ENCODE data around the gene UQCRHL. TPM values are rescaled to one million over a fixed set of nuclear protein-coding genes. Genes with fewer than 3 reads are reported as not detected.

UQCRHL gene
- total and polyA plus RNA-seq, 10 of the 15 experiments (the other 5 are each of a cell fraction or from before 2014, with no cell fraction given) = 1.4 to 17.3 (median 5.7) TPM

- ChIA-PET POLR2A (interaction anchor here (0.5 to 3.1 kb wide), 18 partner anchors 9 to 514 kb away, joined by 3 to 75 read pairs (median 5); partner anchors contain the start of gene SPEN), CTCF (interaction anchor here (0.7 to 1.8 kb wide), 13 partner anchors 9 to 176 kb away, joined by 3 to 25 read pairs (median 4); partner anchors contain the start of gene SPEN), SMC1A (ENCODE audit: uncharacterized antibody, unreplicated experiment) (interaction anchor here (0.6 to 4.2 kb wide), 20 partner anchors 10 to 173 kb away, joined by 3 to 49 read pairs (median 6); partner anchors contain the start of genes SPEN and ZBTB17), RAD21 (ENCODE audit: unreplicated experiment) (interaction anchor here (0.6 to 2.8 kb wide), 17 partner anchors 11 to 181 kb away, joined by 3 to 55 read pairs (median 6); partner anchors contain the start of genes SPEN and ZBTB17)
- Histone ChIP-seq H3K4me2 (ENCODE audit: control insufficient read depth, insufficient read depth) (peak overlapping the region; percentile 95), H3K36me3 (ENCODE audit: control insufficient read depth in 2 of 2, insufficient read depth in 2 of 2, low read length in 1 of 2) (no peaks in the 10 kb centered on the region), H3K79me2 (ENCODE audit: control insufficient read depth, insufficient read depth, low read length) (peaks cover 26% of the 10 kb centered on the region), H2AFZ (ENCODE audit: control insufficient read depth, low read depth, low read length) (peak overlapping the region; percentile 81), H4K20me1 (ENCODE audit: control insufficient read depth, insufficient read depth) (no peaks in the 10 kb centered on the region), H3K9me3 (replicated peaks; ENCODE audit: control insufficient read depth, insufficient read depth, low read length) (no peaks in the 10 kb centered on the region), H3K4me3 (peak overlapping the region; percentile 87), H3K27ac (ENCODE audit: control insufficient read depth, insufficient read depth) (peak overlapping the region; percentile 100), H3K27me3 (replicated peaks in 1 of 2; ENCODE audit: control insufficient read depth in 2 of 2, insufficient read depth in 2 of 2, low read length in 1 of 2) (no peaks in the 10 kb centered on the region), H3K9ac (ENCODE audit: control insufficient read depth, insufficient read depth, low read length) (peak overlapping the region; percentile 100), H3K4me1 (ENCODE audit: control insufficient read depth, insufficient read depth, low read length) (peaks cover 41% of the 10 kb centered on the region)
- TF ChIP-seq NFYB (IDR thresholded peaks at IDR 0.05; ENCODE audit: insufficient read depth, low read depth, low read length) (peak; percentile 86; the same call in 1 of the 2 replicates), ZBTB40 (IDR thresholded peaks at IDR 0.05; ENCODE audit: borderline replicate concordance) (peak; percentile 61; the same call in 1 of the 2 replicates), REST (IDR thresholded peaks at IDR 0.05; ENCODE audit: low read depth, low read length) (no peak)
- intact Hi-C loops (cut with micrococcal nuclease; ENCODE audit: unreplicated experiment) = no loop called here
- no peak for FAIRE-seq
- ATAC-seq = no peak
- WGBS (ENCODE audit: insufficient coverage, insufficient replicate concordance, low lambda C conversion rate, missing lambda C conversion rate) = under 1% methylated on average over 10 of the region's 10 CpGs
- in situ Hi-C loops (cut with MboI) = no loop called here
- no TSS peak for BruUV-seq (replicated peaks)
- DNase-seq (ENCODE audit: low read depth, low spot score) = no peak
Observed at GRCh38 chr1:15833842-15834405, 26.5 kb upstream of the UQCRHL start.
